Mesenchymal stem cell (in vitro differentiated cells and primary cell): ENCODE measurements around the gene CDH16.

ENCODE experiments used
- DNase-seq: peaks from one replicate; pipeline ENCODE4 v3.0.0-alpha.2; 2013
- H2AFZ ChIP-seq: one replicate; pipeline ENCODE4 v1.6.1; 2013; ENCODE audit warnings: low read depth, mild to moderate bottlenecking, control low read depth, inconsistent platforms, low read length, moderate library complexity
- H2AK5ac ChIP-seq: 2 replicates; pipeline ENCODE4 v1.6.1; 2013; ENCODE audit warnings: low read length, moderate library complexity, mild to moderate bottlenecking, inconsistent platforms; ENCODE audit not compliant: severe bottlenecking
- H2BK120ac ChIP-seq: one replicate; pipeline ENCODE4 v1.6.1; 2013; ENCODE audit warnings: low read depth, mild to moderate bottlenecking, inconsistent platforms, low read length, moderate library complexity
- H2BK12ac ChIP-seq, 2 experiments: one replicate each; pipeline ENCODE4 v1.6.1; 2013; ENCODE audit warnings: inconsistent platforms in 2 of 2, low read length in 2 of 2, mild to moderate bottlenecking in 2 of 2, moderate library complexity in 2 of 2, control low read depth in 1 of 2
- H2BK15ac ChIP-seq: one replicate; pipeline ENCODE4 v1.6.1; 2013; ENCODE audit warnings: mild to moderate bottlenecking, low read depth, inconsistent platforms; ENCODE audit not compliant: poor library complexity, severe bottlenecking
- H2BK5ac ChIP-seq: 2 replicates; pipeline ENCODE4 v1.6.1; 2013; ENCODE audit warnings: low read depth, mild to moderate bottlenecking, low read length, control low read depth, inconsistent platforms; ENCODE audit not compliant: poor library complexity, severe bottlenecking
- H3K14ac ChIP-seq, 2 experiments: one replicate each; pipeline ENCODE4 v1.6.1; 2013; ENCODE audit warnings: inconsistent platforms in 2 of 2, low read length in 2 of 2, control low read depth in 1 of 2, mild to moderate bottlenecking in 1 of 2, moderate library complexity in 1 of 2
- H3K18ac ChIP-seq, 2 experiments: one replicate each; pipeline ENCODE4 v1.6.1; 2013; ENCODE audit warnings: inconsistent platforms in 2 of 2, low read length in 2 of 2, control low read depth in 1 of 2, low read depth in 1 of 2, mild to moderate bottlenecking in 1 of 2
- H3K23ac ChIP-seq, 2 experiments: one replicate each; pipeline ENCODE4 v1.6.1; 2013; ENCODE audit warnings: inconsistent platforms in 2 of 2, low read length in 2 of 2, mild to moderate bottlenecking in 2 of 2, moderate library complexity in 2 of 2, control low read depth in 1 of 2
- H3K27ac ChIP-seq: 2 replicates; pipeline ENCODE4 v1.5.1; 2013; ENCODE audit warnings: mild to moderate bottlenecking, moderate library complexity, low read length, control low read depth, inconsistent platforms; ENCODE audit not compliant: poor library complexity, severe bottlenecking
- H3K27me3 ChIP-seq, 2 experiments: 2 replicates each; pipeline versions ENCODE4 v1.6.1 to v1.7.0; 2013; ENCODE audit warnings: low read length in 2 of 2, mild to moderate bottlenecking in 2 of 2, moderate library complexity in 2 of 2, control low read depth in 1 of 2, inconsistent platforms in 1 of 2; ENCODE audit not compliant: control insufficient read depth in 1 of 2, insufficient read depth in 1 of 2
- H3K36me3 ChIP-seq, 2 experiments: 2 replicates each; pipeline versions ENCODE4 v1.6.1 to v1.7.0; 2013; ENCODE audit warnings: low read length in 2 of 2, control low read depth in 1 of 2, inconsistent platforms in 1 of 2, low read depth in 1 of 2, mild to moderate bottlenecking in 1 of 2; ENCODE audit not compliant: insufficient read depth in 2 of 2, control insufficient read depth in 1 of 2
- H3K4ac ChIP-seq, 2 experiments: one replicate each; pipeline ENCODE4 v1.6.1; 2013; ENCODE audit warnings: inconsistent platforms in 2 of 2, low read length in 2 of 2, mild to moderate bottlenecking in 2 of 2, moderate library complexity in 2 of 2, control low read depth in 1 of 2, low read depth in 1 of 2
- H3K4me1 ChIP-seq: 2 replicates; pipeline ENCODE4 v1.6.1; 2013; ENCODE audit warnings: low read depth, low read length, control low read depth; ENCODE audit not compliant: control insufficient read depth, insufficient read depth
- H3K4me2 ChIP-seq: 2 replicates; pipeline ENCODE4 v1.6.1; 2013; ENCODE audit warnings: low read length, mild to moderate bottlenecking, inconsistent platforms; ENCODE audit not compliant: poor library complexity, severe bottlenecking
- H3K4me3 ChIP-seq, 2 experiments: 2 replicates each; pipeline versions ENCODE4 v1.5.1 to v1.7.0; 2013; ENCODE audit warnings: low read length in 2 of 2, mild to moderate bottlenecking in 2 of 2, control low read depth in 1 of 2, low read depth in 1 of 2; ENCODE audit not compliant: insufficient read depth in 1 of 2
- H3K79me1 ChIP-seq: replicated peaks from 2 replicates; pipeline ENCODE4 v1.6.1; 2013; ENCODE audit warnings: mild to moderate bottlenecking, control low read depth, low read length, inconsistent platforms; ENCODE audit not compliant: poor library complexity, severe bottlenecking
- H3K9ac ChIP-seq: 2 replicates; pipeline ENCODE4 v1.7.0; 2013; ENCODE audit warnings: mild to moderate bottlenecking, low read length, moderate library complexity
- H3K9me3 ChIP-seq: 2 replicates; pipeline ENCODE4 v1.7.0; 2013; ENCODE audit warnings: mild to moderate bottlenecking, low read length; ENCODE audit not compliant: control insufficient read depth
- H4K8ac ChIP-seq: one replicate; pipeline ENCODE4 v1.6.1; 2013; ENCODE audit warnings: inconsistent platforms, mild to moderate bottlenecking, low read length, moderate library complexity
- H4K91ac ChIP-seq: one replicate; pipeline ENCODE4 v1.6.1; 2013; ENCODE audit warnings: mild to moderate bottlenecking, low read length, inconsistent platforms
- WGBS: methylation state at CpG from one replicate; pipeline ENCODE4 v1.1.7; 2013; ENCODE audit warnings: mixed read lengths; 5-methylcytosine and 5-hydroxymethylcytosine counted together

Gene CDH16

DNA sequence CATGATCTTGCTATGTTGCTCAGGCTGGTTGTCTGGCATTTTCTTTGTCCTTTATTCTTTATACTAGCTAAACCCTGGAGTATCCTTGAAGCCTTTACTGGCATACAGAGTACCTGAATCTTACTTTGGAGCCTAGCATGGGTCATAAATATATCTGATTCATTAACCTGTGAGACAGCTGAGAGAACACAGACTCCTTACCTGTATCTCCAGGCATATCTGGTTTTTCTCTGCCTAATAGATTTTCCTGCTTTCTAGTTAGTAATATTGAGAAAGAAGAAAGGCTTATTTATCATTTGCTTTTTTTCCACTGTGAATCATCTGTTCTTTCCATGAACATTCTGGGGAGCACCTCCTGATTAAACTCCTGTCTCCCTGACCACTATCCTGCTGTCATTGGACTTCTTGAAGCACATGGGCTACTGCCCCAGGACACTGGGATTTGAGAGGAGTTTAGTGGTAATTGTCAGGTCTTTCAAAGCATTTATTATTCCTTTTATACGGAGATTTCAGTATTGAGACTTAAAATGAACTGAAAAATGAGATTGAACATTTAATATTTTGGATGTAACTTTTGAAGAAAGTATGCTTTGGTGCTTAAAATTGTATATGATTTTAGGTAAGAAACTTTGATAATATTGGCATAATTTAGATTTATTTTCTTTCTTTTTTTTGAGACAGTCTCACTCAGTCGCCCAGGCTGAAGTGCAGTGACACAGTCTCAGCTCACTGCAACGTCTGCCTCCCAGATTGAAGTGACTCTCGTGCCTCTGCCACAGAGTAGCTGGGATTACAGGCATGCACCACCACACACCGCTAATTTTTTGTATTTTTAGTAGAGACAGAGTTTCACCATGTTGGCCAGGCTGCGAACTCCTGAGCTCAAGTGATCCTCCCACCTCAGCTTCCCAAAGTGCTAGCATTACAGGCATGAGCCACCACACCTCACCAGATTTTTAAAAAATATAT, 29.8 kb downstream of the CDH16 start:
- peaks cover 33% of the 10 kb centered on the region for H3K79me1 ChIP-seq
- H3K4me2 ChIP-seq, result no peak overlapping the region
- H2AK5ac ChIP-seq, result no peak overlapping the region
- H2BK5ac ChIP-seq, result no peak overlapping the region
- no peak overlapping the region for H2BK12ac ChIP-seq
- H3K27ac ChIP-seq, result no peak overlapping the region
- H2AFZ ChIP-seq, result no peak overlapping the region
- H4K91ac ChIP-seq, result no peak overlapping the region
- peaks cover 8% of the 10 kb centered on the region for H3K4me1 ChIP-seq
- H3K18ac ChIP-seq, result no peak overlapping the region
- H4K8ac ChIP-seq, result no peak overlapping the region
- H3K36me3 ChIP-seq, result peaks cover 21 to 41% of the 10 kb centered on the region in 2 experiments
- no peak overlapping the region for H3K4ac ChIP-seq
- peak; percentile 18 for DNase-seq
- H3K9ac ChIP-seq, result no peak overlapping the region
- no peak overlapping the region for H2BK15ac ChIP-seq
- 95% methylated on average over 6 of the region's 6 CpGs for WGBS
- no peak overlapping the region for H3K14ac ChIP-seq
- no peak overlapping the region for H3K4me3 ChIP-seq
- H3K9me3 ChIP-seq, result no peaks in the 10 kb centered on the region
- H2BK120ac ChIP-seq, result no peak overlapping the region
- no peak overlapping the region for H3K23ac ChIP-seq
- H3K27me3 ChIP-seq, result no peaks in the 10 kb centered on the region

DNA sequence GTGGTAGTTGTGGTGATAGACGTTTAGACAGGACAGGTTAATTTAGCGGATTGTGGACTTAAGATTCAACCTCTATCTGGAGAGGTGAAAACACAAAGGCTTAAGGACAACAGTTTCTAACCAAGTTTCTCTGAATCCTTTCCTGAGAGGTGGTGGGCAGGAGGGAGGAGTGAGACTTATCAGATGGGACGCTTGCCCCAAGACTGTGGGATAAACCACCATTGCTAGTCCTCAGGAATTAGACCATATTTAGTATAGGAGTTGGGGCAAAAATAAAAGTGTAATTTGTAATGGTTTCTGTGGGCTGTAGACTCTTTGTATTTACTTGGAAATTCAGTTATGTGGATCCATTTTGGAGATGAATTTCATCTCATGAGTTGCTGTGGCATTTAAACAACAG, 31.8 kb downstream of the CDH16 start:
- Histone ChIP-seq H2BK12ac (no peak overlapping the region), H3K79me1 (peaks cover 42% of the 10 kb centered on the region), H2BK120ac (no peak overlapping the region), H3K4me3 (no peak overlapping the region), H3K14ac (no peak overlapping the region), H2BK5ac (no peak overlapping the region), H4K91ac (no peak overlapping the region), H3K4ac (no peak overlapping the region), H3K18ac (no peak overlapping the region), H2BK15ac (no peak overlapping the region), H3K23ac (no peak overlapping the region), H3K4me1 (peaks cover 7% of the 10 kb centered on the region), H3K9ac (no peak overlapping the region), H3K27me3 (no peaks in the 10 kb centered on the region), H3K36me3 (peaks cover 21 to 42% of the 10 kb centered on the region in 2 experiments), H4K8ac (no peak overlapping the region), H3K4me2 (no peak overlapping the region), H2AFZ (no peak overlapping the region), H3K27ac (no peak overlapping the region), H3K9me3 (no peaks in the 10 kb centered on the region), H2AK5ac (no peak overlapping the region)
- WGBS, result 98% methylated on average over 3 of the region's 3 CpGs
- DNase-seq, result no peak

DNA sequence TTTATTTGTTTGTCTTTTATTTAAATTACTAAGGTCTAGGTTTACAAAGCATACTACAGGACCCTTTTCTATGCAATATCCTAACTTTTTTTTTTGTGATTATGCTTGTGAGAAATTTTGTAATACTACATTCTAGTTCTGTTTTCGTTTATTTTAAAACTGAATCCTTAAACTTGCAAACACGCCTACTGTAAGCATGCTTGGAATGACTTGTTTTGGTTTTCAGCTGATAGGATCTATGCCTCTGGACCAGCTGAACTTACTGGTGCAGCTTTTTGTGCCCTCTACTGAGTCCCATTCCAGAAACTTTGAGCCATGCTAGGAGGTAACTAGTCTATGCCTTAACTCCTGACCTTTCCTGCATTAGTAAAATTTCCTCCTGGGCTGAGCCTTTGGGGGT, 32.4 kb downstream of the CDH16 start:
- no peak for DNase-seq
- no peaks in the 10 kb centered on the region for H3K27me3 ChIP-seq
- no peak overlapping the region for H2BK12ac ChIP-seq

DNA sequence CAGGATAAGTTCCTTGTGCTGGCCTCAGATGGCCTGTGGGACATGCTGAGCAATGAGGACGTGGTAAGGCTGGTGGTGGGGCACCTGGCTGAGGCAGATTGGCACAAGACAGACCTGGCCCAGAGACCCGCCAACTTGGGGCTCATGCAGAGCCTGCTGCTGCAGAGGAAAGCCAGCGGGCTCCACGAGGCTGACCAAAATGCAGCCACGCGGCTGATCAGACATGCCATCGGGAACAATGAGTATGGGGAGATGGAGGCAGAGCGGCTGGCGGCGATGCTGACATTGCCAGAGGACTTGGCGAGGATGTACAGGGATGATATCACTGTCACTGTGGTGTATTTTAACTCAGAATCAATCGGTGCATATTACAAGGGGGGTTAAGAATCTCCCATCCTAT, 33.2 kb downstream of the CDH16 start:
- no peak overlapping the region for H2BK120ac ChIP-seq
- H4K8ac ChIP-seq, result no peak overlapping the region
- H3K23ac ChIP-seq, result no peak overlapping the region
- H3K4me1 ChIP-seq, result peaks cover 10% of the 10 kb centered on the region
- WGBS, result 96% methylated on average over 10 of the region's 12 CpGs
- H3K9ac ChIP-seq, result no peak overlapping the region
- H3K36me3 ChIP-seq, result peaks cover 17 to 42% of the 10 kb centered on the region in 2 experiments
- H3K18ac ChIP-seq, result no peak overlapping the region
- no peak for DNase-seq
- H2AFZ ChIP-seq, result no peak overlapping the region
- H2BK5ac ChIP-seq, result no peak overlapping the region
- H3K4me2 ChIP-seq, result no peak overlapping the region
- H2AK5ac ChIP-seq, result no peak overlapping the region
- no peak overlapping the region for H2BK15ac ChIP-seq
- no peak overlapping the region for H4K91ac ChIP-seq
- H2BK12ac ChIP-seq, result no peak overlapping the region
- H3K79me1 ChIP-seq, result peaks cover 42% of the 10 kb centered on the region
- H3K27me3 ChIP-seq, result no peaks in the 10 kb centered on the region
- H3K27ac ChIP-seq, result no peak overlapping the region
- no peaks in the 10 kb centered on the region for H3K9me3 ChIP-seq
- H3K4me3 ChIP-seq, result peak overlapping the region in 1 of 2 experiments; percentile 8
- no peak overlapping the region for H3K14ac ChIP-seq
- H3K4ac ChIP-seq, result no peak overlapping the region

More for the DNA sequence above, 32.4 kb downstream of the CDH16 start:
- H3K9ac ChIP-seq, result no peak overlapping the region
- no peak overlapping the region for H2BK120ac ChIP-seq
- H4K8ac ChIP-seq, result no peak overlapping the region
- no peak overlapping the region for H2BK5ac ChIP-seq
- H4K91ac ChIP-seq, result no peak overlapping the region
- H3K36me3 ChIP-seq, result peaks cover 20 to 42% of the 10 kb centered on the region in 2 experiments
- 44% methylated on average over 2 of the region's 2 CpGs for WGBS
- no peak overlapping the region for H3K4me3 ChIP-seq
- H2AK5ac ChIP-seq, result no peak overlapping the region
- no peak overlapping the region for H2BK15ac ChIP-seq
- H3K79me1 ChIP-seq, result peaks cover 40% of the 10 kb centered on the region
- H3K9me3 ChIP-seq, result no peaks in the 10 kb centered on the region
- H3K4me1 ChIP-seq, result peaks cover 8% of the 10 kb centered on the region
- H2AFZ ChIP-seq, result no peak overlapping the region
- no peak overlapping the region for H3K4ac ChIP-seq
- no peak overlapping the region for H3K27ac ChIP-seq
- no peak overlapping the region for H3K14ac ChIP-seq
- no peak overlapping the region for H3K23ac ChIP-seq
- H3K4me2 ChIP-seq, result no peak overlapping the region
- H3K18ac ChIP-seq, result no peak overlapping the region
